RWPE1 (cell line): ENCODE measurements around the gene WAC.
"Not testable (repeated sequence)": the region's sequence is repeated elsewhere in the genome, so short reads cannot be mapped to it uniquely, and the experiment has no call there.

ENCODE experiments used
- CTCF ChIA-PET: fragments of 350-600 bp; sonication (Branson Sonifier 250); formaldehyde crosslinking; extraction: SDS; loops from one replicate; lab custom pipeline; 2021; lab: Yijun Ruan, JAX
- POLR2A ChIA-PET: fragments of 400-600 bp; formaldehyde crosslinking; extraction: SDS; loops from one replicate; lab custom pipeline; 2020; ENCODE audit warnings: antibody characterized with exemption; ENCODE audit not compliant: low non-redundant PET; lab: Yijun Ruan, JAX
- DNase-seq: peaks from one replicate; pipeline ENCODE4 v3.0.0; 2012; ENCODE audit warnings: low spot score
- H3K27ac ChIP-seq: fragments of 450-650 bp; 2 replicates; pipeline ENCODE4 v1.5.1; 2017
- CTCF ChIP-seq: fragments of 450-650 bp; conservative IDR thresholded peaks from 2 replicates; pipeline ENCODE4 v1.5.1; 2017; ENCODE audit warnings: low read depth, mild to moderate bottlenecking

WAC gene

GRCh38 chr10:28532337-28533185, at the start of gene WAC:
Gene WAC, plus strand, starts transcription at chr10:28533118. Its CDS starts 462 bp downstream, at chr10:28533580.
- ChIA-PET CTCF (interaction anchor here (0.7 kb wide), 1 partner anchor 112 kb away, joined by 3 read pairs; no protein-coding TSS in a partner anchor), POLR2A (interaction anchor here (0.6 kb wide), 1 partner anchor 32 kb away, joined by 4 read pairs; no protein-coding TSS in a partner anchor)
- no peak for TF ChIP-seq CTCF
- peak within 1 kb of the TSS; percentile 95 for H3K27ac ChIP-seq
- DNase-seq, result peak; percentile 92

- no peak for DNase-seq
- no peak for TF ChIP-seq CTCF
- POLR2A ChIA-PET, result no interaction called here
- no peak overlapping the region for H3K27ac ChIP-seq
- CTCF ChIA-PET, result no interaction called here
Observed at GRCh38 chr10:28489206-28489605, 43.7 kb upstream of the WAC start.

GRCh38 chr10:28490256-28490865, 42.6 kb upstream of the WAC start:
- DNase-seq, POLR2A ChIA-PET, H3K27ac ChIP-seq: not testable (repeated sequence)
- CTCF ChIA-PET, result interaction anchor here (0.6 kb wide), 1 partner anchor 70 kb away, joined by 7 read pairs; no protein-coding TSS in a partner anchor

GRCh38 chr10:28492116-28492920, 40.6 kb upstream of the WAC start:
- no peak for TF ChIP-seq CTCF
- no peak for DNase-seq
- ChIA-PET POLR2A (no interaction called here), CTCF (interaction anchor here (0.6 to 0.7 kb wide), 3 partner anchors 165 to 1246 kb away, joined by 3 to 4 read pairs (median 3); no protein-coding TSS in a partner anchor)
- no peak overlapping the region for H3K27ac ChIP-seq

- no peak for TF ChIP-seq CTCF
- H3K27ac ChIP-seq, result no peak overlapping the region
- ChIA-PET POLR2A (no interaction called here), CTCF (no interaction called here)
- DNase-seq, result no peak
Observed at GRCh38 chr10:28494420-28494819, 38.5 kb upstream of the WAC start.

GRCh38 chr10:28495084-28495483, 37.8 kb upstream of the WAC start:
- DNase-seq, result no peak
- POLR2A ChIA-PET, result no interaction called here
- no peak overlapping the region for H3K27ac ChIP-seq
- CTCF ChIA-PET, result no interaction called here
- no peak for TF ChIP-seq CTCF
